GM18502 (cell line): ENCODE data around the gene SPINT2.

Source experiments
- ATAC-seq: cut with Tn5 transposase; IDR thresholded peaks from one replicate; pipeline ENCODE4 v1.9.1; 2021; ENCODE audit warnings: mild to moderate bottlenecking; ENCODE audit not compliant: unreplicated experiment, poor library complexity

Gene SPINT2

GRCh38 chr19:38289955-38290354, 25.6 kb downstream of the SPINT2 start:
- no peak for ATAC-seq

GRCh38 chr19:38290631-38291147, 26.3 kb downstream of the SPINT2 start:
- ATAC-seq, result no peak

GRCh38 chr19:38291855-38292254, 27.5 kb downstream of the SPINT2 start:
- no peak for ATAC-seq

- no peak for ATAC-seq
These were observed 28.9 kb downstream of the SPINT2 start for GRCh38 chr19:38293281-38293680.

GRCh38 chr19:38294090-38294489, 29.7 kb downstream of the SPINT2 start:
- ATAC-seq, result no peak

GRCh38 chr19:38298821-38299680, 34.7 kb downstream of the SPINT2 start:
- no peak for ATAC-seq

- no peak for ATAC-seq
These were observed 39.4 kb downstream of the SPINT2 start, which contains the start of gene C19orf33 for GRCh38 chr19:38303517-38304351. Gene C19orf33, plus strand, starts transcription at chr19:38304251. Its CDS starts 11 bp downstream, at chr19:38304262.

- ATAC-seq, result no peak
These were observed 40.0 kb downstream of the SPINT2 start for GRCh38 chr19:38304352-38304865.

- ATAC-seq, result no peak
These were observed 40.6 kb downstream of the SPINT2 start for GRCh38 chr19:38304866-38305429.

- no peak for ATAC-seq
These were observed 41.9 kb downstream of the SPINT2 start for GRCh38 chr19:38306236-38306635.

GRCh38 chr19:38307076-38307475, 42.7 kb downstream of the SPINT2 start:
- ATAC-seq, result no peak

- no peak for ATAC-seq
These were observed 43.2 kb downstream of the SPINT2 start for GRCh38 chr19:38307597-38307996.

- ATAC-seq, result no peak
These were observed 43.8 kb downstream of the SPINT2 start for GRCh38 chr19:38308006-38308766.

GRCh38 chr19:38308926-38309614, 44.7 kb downstream of the SPINT2 start:
- ATAC-seq, result no peak

- no peak for ATAC-seq
These were observed 45.4 kb downstream of the SPINT2 start for GRCh38 chr19:38309615-38310278.

GRCh38 chr19:38310279-38310670, 45.9 kb downstream of the SPINT2 start:
- ATAC-seq, result no peak

GRCh38 chr19:38310986-38311385, 46.6 kb downstream of the SPINT2 start:
- no peak for ATAC-seq

- ATAC-seq, result peak; percentile 86
These were observed 51.5 kb downstream of the SPINT2 start, which contains the start of gene YIF1B for GRCh38 chr19:38315657-38316476. Gene YIF1B, minus strand, starts transcription at chr19:38315947. Its CDS starts 30 bp downstream, at chr19:38315917.
